ENCODE measurements around the gene HIBADH.
"Not testable (repeated sequence)": the region's sequence is repeated elsewhere in the genome, so short reads cannot be mapped to it uniquely, and the experiment has no call there.

HIBADH gene

GRCh38 chr7:27510541-27510940 lies 152.1 kb downstream of the HIBADH start:
- no peak for DNase-seq (ENCODE audit: low read depth in 1 of 2, low spot score in 1 of 2)

- DNase-seq (ENCODE audit: low read depth in 1 of 2, low spot score in 1 of 2), result not testable (repeated sequence)
Observed at GRCh38 chr7:27501879-27502278, 160.8 kb downstream of the HIBADH start.

DNA sequence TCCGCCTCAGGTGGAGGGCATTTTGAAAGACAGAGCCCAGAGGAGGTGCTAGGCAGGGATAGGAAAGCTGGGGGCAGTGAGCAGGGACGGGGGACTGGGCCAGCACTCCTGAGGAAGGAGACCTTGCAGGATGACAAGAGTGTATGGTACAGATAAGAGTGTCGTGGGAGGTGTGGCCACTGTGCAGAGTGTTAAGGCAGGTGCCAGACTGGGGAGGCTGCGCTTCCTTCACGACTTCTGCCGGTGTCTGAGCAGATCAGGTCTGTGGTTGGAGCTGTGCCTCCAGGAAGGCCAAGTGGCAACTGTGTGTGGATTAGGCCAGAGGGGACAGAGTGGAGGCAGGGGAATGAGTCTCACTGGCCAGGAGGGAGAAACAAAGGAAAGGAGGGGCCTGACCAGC lies 161.7 kb downstream of the HIBADH start:
- DNase-seq (ENCODE audit: low read depth in 1 of 2, low spot score in 1 of 2), result no peak

DNA sequence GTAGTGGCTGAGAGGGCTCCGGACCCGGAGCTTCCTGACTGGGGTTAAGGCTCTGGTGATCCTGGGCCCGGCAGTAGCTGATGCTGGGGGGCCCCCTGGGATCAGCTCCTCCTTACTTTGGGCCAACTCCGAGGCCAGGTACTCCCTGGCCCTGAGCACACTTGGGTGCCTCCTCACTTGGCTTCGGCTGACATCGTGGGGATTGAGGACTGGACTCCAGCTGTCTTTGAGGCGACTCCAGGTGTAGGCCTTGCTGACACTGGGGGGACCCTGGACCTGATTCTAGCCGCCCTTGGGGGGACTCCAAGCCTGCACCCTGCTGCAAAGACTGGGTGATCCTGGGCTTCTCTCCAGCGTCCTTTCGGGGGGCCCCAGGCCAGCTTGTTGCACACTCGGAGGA lies 170.5 kb downstream of the HIBADH start:
- no peak for DNase-seq (ENCODE audit: low read depth in 1 of 2, low spot score in 1 of 2)

DNA sequence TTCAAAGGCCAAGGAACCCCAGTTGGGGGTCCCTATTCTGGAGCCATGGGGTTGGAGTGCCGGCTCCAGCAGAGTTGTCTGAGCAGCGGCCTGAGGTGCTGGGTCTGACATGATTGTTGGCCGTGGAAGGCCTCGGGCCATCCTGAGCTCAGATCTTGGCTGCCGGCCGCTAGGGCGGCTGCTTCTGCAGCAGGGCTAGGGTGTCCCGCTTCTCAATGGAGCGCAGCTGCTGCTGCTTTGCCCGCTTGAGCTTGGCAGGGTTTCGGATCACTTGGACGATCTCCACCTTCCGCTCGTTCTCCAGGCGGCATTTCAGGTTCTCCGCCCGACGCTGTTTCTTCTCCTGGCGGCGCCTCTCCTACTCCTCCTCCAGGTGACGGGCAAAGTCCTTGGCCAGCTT lies 171.1 kb downstream of the HIBADH start:
- DNase-seq (ENCODE audit: low read depth in 1 of 2, low spot score in 1 of 2), result no peak

DNA sequence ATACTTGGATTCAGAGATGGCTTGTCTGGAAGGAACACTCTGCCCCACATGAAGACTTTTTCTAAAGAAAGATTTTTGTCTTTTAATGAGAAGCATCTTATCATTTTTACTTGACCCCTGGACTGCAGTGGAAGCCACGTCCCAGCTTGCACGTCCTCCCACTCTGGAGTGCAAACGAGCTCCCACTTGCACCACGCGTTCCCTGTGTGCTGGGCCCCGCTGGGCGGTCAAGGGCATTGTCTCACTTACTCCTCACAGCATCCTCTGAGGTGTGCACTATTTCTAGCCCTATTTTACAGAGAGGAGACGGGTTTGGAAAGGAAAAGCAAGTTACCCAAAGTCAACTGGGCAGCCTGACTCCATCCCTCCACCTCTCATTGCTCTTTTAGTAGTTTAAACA lies 175.2 kb downstream of the HIBADH start:
- no peak for DNase-seq (ENCODE audit: low read depth in 1 of 2, low spot score in 1 of 2)

DNA sequence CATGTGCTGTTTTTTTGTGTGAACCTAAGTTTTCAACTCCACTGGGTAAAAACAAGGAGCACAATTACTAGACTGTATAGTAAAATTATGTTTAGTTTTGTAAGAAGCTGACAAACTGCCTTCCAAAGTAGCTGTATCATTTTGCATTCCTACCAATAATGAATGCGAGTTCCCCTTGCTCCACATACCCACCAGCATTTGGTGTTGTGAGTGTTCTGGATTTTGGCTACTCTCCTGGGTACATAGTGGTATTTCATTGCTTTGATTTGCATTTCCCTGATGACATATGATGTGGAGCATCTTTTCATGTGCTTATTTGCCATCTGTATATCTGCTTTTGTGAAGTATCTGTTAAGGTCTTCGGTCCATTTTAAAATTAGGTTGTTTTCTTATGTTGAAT lies 178.2 kb downstream of the HIBADH start:
- DNase-seq (ENCODE audit: low read depth in 1 of 2, low spot score in 1 of 2), result no peak

GRCh38 chr7:27482219-27482618 lies 180.5 kb downstream of the HIBADH start:
- no peak for DNase-seq (ENCODE audit: low read depth in 1 of 2, low spot score in 1 of 2)

GRCh38 chr7:27478556-27478955 lies 184.1 kb downstream of the HIBADH start:
- DNase-seq (ENCODE audit: low read depth in 1 of 2, low spot score in 1 of 2), result no peak

DNA sequence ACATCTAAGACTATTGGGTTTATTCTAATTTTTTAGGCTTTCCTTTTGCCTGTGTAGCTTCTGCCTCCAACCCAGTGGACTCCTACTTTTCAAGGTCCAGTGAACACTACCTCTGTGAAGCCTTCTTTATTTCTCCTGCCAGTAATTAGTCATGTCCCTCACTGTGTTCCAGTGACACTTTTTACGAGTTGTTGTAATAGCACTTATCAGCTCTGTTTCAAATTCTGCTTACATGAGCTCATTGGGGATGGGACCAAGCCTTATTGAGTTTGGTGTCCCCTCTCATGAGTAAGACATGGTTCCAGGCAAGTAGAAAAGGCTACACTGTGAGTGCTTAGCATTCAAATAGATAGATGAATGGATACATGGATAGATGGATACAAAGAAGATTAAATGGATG lies 184.6 kb downstream of the HIBADH start:
- DNase-seq (ENCODE audit: low read depth in 1 of 2, low spot score in 1 of 2), result no peak

DNA sequence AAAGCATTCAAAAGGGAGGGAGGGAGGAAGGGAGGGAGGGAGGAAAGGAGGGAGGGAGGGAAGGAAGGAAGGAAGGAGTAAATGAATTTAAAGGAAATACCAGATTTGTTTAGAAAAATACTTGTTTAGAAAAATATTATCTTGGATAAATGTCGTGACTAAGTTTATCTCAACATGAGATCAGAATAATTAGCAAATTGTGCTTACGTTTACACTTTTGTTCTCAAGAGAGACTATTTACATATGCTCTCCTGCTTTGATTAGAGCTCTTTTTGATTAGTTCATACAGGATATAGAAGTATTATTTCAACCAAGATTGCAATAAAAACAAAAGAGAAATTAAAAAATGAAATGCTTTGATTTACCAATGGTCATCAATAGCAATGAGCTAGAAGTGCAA lies 186.2 kb downstream of the HIBADH start:
- DNase-seq (ENCODE audit: low read depth in 1 of 2, low spot score in 1 of 2), result no peak

Measured in stimulated activated CD4-positive, alpha-beta T cell treated with anti-CD3 and anti-CD28 coated beads, Interleukin-15, amount 100 ng/mL, for 1 hour (primary cell).